B cell (primary cell): ENCODE measurements around the gene SBK2.

Experiments
- EZH2 ChIP-seq: IDR thresholded peaks from 2 replicates; pipeline ENCODE4 v1.6.1; 2012; ENCODE audit warnings: borderline replicate concordance, low read depth, mild to moderate bottlenecking, moderate library complexity, low read length; ENCODE audit not compliant: insufficient read depth, poor library complexity, severe bottlenecking
- TF ChIP-seq, protein P1 (sequence below): fragments of 200-600 bp; IDR thresholded peaks from one replicate; pipeline ENCODE4 v1.8.0; 2022; ENCODE audit warnings: antibody characterized with exemption, mild to moderate bottlenecking

GRCh38 chr19:55485439-55486011 lies 51.4 kb downstream of the SBK2 start:
- TF ChIP-seq, protein P1, sequence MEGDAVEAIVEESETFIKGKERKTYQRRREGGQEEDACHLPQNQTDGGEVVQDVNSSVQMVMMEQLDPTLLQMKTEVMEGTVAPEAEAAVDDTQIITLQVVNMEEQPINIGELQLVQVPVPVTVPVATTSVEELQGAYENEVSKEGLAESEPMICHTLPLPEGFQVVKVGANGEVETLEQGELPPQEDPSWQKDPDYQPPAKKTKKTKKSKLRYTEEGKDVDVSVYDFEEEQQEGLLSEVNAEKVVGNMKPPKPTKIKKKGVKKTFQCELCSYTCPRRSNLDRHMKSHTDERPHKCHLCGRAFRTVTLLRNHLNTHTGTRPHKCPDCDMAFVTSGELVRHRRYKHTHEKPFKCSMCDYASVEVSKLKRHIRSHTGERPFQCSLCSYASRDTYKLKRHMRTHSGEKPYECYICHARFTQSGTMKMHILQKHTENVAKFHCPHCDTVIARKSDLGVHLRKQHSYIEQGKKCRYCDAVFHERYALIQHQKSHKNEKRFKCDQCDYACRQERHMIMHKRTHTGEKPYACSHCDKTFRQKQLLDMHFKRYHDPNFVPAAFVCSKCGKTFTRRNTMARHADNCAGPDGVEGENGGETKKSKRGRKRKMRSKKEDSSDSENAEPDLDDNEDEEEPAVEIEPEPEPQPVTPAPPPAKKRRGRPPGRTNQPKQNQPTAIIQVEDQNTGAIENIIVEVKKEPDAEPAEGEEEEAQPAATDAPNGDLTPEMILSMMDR, result no peak
- no peak for TF ChIP-seq EZH2
